ENCODE data around the gene DOCK3.

DNA sequence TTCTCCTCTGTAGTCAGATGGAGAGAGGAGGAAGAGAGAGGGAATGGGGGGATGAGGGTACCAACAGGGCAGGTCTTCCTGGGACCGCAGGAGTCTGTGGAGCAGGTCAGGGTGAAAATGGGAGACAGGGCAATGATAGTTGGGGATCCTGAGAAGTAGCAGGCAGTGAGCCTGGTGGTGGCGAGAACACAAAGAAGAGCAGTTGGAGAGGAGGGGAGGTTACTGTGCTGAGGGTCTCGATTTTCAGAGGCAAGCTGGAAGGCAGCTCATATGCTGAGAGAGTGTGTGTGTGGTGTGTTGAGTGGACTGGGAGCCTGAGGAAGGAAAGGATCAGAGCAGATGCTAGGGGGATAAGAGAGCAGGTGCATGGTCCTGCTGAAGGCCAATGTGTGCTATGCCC, 2.1 kb upstream of the DOCK3 start:
- TF ChIP-seq, protein P1, sequence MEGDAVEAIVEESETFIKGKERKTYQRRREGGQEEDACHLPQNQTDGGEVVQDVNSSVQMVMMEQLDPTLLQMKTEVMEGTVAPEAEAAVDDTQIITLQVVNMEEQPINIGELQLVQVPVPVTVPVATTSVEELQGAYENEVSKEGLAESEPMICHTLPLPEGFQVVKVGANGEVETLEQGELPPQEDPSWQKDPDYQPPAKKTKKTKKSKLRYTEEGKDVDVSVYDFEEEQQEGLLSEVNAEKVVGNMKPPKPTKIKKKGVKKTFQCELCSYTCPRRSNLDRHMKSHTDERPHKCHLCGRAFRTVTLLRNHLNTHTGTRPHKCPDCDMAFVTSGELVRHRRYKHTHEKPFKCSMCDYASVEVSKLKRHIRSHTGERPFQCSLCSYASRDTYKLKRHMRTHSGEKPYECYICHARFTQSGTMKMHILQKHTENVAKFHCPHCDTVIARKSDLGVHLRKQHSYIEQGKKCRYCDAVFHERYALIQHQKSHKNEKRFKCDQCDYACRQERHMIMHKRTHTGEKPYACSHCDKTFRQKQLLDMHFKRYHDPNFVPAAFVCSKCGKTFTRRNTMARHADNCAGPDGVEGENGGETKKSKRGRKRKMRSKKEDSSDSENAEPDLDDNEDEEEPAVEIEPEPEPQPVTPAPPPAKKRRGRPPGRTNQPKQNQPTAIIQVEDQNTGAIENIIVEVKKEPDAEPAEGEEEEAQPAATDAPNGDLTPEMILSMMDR (IDR thresholded peaks at IDR 0.05; ENCODE audit: low read depth, low read length, poor library complexity, severe bottlenecking), result no peak
- no peak for TF ChIP-seq EZH2phosphoT487 (IDR thresholded peaks at IDR 0.05; ENCODE audit: borderline replicate concordance, low read length)

Measured in DOHH2 (cell line).